HG03039 (cell line): ENCODE results near the gene CIDEA.
"Not testable (repeated sequence)": the region's sequence is repeated elsewhere in the genome, so short reads cannot be mapped to it uniquely, and the experiment has no call there.

Experiments used
- ATAC-seq: cut with Tn5 transposase; IDR thresholded peaks from one replicate; pipeline ENCODE4 v1.9.1; 2021; ENCODE audit warnings: mild to moderate bottlenecking, moderate library complexity; ENCODE audit not compliant: unreplicated experiment

CIDEA gene

DNA sequence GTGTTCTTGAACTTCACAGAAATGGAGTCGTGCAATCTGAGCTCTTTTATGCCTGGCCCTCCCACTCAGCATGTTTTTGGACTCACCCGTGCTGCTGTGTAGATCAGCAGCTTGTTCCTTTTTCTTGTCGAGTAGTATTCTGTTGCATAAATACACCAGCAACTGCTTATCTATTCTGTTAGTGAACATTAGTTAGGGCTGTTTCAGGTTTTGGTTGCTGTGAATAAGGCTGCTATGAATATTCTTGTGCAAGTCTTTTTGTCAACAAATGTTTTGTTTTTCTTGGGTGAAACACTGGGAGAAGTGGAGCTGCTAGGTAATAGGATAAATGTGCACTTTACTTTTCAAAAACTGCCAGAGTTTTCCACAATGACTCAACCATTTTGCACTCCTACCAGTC, 15.3 kb upstream of the CIDEA start:
- ATAC-seq, result no peak

DNA sequence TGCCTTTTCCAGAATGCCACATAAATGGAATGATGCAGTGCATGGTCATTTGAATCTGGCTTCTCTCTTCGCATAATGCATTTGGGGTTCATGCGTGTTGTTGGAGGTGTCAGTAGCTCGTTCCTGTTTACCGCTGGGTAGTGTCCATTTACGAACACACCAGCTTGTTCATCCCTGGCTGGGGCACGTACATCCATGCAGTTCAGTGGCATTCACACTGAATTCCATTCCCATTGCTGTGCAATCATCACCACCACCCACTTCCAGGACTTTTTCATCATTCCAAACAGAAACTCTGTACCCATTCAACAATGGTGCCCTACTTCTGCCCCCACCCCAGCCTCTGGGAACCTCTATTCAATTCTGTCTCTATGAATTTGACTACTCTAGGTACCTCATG, 14.7 kb upstream of the CIDEA start:
- no peak for ATAC-seq

DNA sequence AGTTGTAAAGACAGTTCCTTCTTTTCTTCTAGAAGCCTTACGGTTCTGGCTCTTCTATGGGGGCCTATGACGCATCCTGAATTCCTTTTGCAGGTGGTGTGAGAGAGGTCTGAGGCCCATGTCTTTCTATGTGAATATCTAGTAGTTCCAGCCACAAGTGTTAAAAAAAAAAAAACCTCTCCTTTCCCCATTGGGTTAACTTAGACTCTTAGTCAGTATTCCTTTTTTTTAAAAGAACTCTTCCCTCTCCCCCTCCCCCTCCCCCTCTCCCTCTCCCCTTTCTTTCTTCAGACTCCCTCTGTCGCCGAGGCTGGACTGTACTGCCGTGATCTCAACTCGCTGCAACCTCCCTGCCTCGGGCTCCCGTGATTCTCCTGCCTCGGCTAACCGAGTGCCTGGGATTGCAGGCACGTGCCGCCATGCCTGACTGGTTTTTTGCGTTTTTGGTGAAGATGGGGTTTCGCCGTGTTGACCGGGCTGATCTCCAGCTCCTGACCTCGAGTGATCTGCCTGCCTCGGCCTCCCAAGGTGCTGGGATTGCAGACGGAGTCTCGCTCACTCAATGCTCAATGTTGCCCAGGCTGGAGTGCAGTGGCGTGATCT, 11.4 kb upstream of the CIDEA start:
- no peak for ATAC-seq

DNA sequence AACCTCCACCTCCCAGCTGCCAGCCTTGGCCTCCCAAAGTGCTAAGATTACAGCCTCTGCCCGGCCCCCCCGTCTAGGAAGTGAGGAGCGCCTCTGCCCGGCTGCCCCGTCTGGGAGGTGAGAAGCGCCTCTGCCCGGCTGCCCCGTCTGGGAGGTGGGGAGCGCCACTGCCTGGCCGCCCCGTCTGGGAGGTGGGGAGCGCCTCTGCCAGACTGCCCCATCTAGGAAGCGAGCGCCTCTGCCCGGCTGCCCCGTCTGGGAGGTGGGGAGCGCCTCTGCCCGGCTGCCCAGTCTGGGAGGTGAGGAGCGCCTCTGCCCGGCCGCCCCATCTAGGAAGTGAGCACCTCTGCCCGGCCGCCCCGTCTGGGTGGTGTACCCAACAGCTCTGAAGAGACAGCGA, 10.9 kb upstream of the CIDEA start:
- not testable (repeated sequence) for ATAC-seq

DNA sequence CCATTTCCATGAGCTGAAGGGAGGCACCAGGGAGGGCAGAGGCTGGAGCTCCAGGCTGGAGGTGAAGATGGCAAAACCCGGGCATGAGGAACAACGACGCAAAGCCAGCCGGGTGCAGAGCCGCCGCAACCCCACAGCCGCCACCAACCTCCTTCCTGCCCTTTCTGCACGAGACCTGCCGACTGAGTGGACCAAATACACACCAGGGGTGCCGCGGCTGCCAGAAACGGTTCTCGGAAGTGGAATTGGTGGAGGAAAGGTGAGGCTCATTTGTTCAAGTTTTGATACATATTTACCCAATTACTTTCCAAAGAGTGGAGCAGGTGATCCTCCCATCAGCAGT, 8.4 kb upstream of the CIDEA start:
- no peak for ATAC-seq

DNA sequence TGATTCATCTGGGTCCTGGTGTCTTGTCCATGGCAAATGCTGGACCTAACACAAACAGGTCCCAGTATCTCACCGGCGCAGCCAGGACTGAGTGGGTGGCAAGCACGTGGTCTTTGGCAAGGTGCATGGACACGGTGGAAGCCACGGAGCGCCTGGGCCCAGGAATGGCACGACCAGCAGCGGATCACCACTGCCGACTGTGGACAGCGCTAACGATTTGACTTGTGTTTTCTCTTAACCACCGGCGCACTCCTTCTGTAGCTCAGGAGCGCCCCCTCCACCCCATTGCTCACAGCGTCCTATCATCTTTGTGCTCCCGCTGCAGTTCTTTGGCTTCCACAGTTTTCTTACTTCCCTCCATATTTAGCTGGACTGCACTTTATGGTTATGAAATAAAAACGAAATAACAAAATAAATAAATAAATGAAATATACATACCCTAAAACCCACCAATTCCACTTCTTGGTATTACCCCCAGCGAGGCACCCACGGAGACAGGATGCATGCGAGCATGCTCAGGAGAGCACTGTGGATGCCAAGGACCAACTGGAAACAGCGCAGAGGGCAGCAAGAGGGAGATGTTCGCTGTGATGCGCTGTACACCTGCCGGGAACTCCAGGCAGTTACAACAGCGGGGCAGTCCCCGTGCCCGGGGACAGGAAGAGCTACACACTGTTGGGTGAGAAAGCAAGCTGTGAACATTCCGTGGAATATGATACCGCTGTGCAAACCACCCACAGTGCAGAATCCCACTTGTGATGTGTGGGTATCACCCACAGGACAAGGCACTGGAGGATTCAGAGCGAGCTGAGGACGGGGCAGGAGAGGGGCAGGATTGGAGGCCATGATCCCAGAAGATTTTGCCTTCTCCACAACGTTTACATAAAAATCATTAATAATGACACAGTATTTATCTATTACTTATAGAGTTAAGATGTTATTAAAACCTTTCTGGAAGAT, 7.0 kb upstream of the CIDEA start:
- ATAC-seq, result no peak

DNA sequence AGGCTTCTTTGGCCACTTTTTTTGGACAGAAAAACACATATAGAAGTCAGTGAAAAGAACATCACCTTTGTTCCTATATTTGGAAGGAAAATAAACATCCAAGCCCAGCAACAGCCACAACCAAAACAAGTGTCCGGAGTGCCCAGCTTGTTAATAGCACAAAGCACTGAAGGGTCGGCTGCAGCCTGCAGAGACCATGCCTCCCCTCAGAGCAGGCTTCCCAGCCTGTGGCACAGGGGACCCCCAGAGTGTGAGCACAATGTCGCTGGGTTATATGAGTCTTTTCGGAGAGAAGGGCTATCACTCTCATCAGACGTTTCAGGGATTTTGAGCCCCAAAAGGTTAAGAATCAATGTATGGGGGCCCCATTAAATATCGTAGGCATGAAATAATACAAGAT, 6.2 kb upstream of the CIDEA start:
- ATAC-seq, result no peak

DNA sequence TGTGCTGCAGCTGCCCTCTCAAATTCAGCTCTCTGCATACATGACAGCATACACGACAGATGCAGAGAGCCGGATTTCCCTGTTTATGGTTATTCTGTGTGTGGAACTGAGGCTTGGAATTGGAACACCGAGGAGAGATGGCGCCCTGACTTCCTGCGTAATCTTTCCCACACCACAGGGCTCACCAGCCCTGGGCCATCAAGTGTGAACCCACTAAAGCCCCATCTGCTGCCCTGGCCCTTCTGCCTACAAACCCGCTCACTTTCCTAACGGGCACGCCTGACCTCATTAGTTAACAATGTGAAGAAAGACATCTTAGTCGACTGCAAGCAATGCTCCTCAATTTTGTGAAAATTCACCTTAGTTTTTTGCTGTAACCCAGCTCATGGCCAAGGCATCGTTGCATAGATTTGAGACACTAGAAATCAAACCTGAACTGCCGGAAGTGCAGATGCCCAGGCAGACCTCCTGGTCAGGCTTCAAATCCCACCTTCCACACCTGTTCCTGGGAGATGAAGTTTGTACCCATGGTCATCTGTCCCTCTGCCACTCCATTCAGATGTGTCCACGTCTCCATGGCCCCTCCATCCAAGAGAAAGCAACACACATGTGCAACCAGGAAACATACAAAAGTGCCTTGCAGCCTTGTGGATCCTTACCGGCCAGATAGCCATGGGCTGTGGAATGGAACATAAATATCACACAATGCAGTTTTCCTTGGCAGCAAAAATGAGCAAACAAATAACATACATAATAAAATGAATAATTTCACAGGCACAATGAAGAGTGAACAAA, 5.0 kb upstream of the CIDEA start:
- ATAC-seq, result no peak

DNA sequence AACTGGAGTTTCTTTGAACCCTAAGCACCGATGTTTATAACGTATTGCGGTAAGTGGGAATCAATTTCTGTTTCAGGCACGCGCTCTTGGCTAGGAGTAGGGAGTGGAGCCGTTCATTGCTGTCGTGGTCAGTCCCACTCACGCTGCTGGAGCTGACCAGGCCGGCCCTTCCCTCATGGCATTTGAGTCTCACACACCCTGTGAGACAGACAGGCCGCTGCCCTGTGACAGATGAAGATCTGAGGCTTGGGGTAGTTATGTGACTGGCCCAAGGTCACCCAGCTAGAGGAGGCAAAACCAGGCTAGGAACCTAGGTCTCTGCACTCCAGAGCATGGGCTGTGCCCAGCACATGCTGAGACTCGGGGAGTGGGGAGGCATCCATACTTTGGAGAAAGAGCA, 2.9 kb upstream of the CIDEA start:
- ATAC-seq, result no peak

DNA sequence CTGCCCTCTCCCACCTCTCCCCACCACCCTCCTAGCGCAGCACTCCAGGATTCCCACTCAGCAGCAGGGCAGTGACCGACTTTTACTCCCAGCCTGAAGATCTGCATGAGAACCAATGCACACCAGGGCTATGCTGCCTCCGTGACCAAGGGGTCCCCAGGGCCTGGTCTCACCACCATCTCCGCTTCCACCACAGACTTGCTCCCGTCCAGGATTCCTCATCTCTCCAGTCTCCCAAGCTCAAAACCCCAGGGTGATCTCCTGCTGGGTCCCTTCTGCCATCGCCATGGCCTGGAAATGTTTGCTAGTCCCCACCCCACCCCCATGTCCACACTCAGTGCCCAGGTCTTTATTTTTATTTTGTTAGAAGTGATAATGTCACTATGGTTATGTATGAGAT, 2.1 kb upstream of the CIDEA start:
- no peak for ATAC-seq

DNA sequence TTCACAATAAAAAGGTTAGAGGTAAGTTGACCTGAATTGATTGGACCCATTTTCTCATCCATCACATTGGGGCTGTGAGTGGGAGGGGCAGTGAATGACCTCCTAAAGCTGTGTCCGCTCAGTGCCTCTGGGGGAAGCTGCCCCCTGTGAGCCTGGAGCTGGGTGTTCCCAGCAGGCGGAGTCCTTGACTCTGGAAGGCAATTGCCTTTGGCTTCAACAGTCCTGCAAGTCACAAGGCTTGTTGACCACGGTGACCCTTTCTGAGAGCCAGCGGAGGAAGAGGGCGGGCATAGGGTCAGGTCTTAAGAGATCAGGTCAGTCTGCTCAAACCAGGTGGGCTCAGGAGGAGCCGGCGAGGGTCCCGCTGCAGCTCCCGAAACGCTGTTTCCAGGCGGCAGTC, 1.1 kb upstream of the CIDEA start:
- ATAC-seq, result no peak

DNA sequence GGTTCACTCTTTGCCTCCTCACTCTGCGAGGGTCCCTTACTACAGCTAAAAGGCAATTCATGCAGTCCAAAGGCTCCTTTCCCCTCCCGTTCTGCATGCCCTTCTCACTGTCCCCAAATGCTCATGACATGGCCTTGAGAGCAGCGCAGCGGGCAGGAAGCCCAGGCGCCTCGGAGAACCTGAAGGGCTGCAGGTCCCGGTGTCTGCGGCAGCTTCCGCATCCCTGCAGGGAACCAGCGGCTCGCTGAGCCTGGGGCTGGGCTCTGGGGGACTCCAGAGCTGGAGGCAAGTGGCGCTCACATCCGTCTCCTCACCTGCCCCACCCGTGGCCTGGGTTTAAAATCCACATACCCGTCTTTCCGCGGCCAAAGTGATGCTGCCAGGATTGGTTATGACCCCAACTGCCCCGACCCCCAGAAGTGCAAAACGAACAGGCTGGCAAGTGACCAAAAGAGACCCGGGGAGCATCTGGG, 462 bp upstream of the CIDEA start:
- no peak for ATAC-seq

DNA sequence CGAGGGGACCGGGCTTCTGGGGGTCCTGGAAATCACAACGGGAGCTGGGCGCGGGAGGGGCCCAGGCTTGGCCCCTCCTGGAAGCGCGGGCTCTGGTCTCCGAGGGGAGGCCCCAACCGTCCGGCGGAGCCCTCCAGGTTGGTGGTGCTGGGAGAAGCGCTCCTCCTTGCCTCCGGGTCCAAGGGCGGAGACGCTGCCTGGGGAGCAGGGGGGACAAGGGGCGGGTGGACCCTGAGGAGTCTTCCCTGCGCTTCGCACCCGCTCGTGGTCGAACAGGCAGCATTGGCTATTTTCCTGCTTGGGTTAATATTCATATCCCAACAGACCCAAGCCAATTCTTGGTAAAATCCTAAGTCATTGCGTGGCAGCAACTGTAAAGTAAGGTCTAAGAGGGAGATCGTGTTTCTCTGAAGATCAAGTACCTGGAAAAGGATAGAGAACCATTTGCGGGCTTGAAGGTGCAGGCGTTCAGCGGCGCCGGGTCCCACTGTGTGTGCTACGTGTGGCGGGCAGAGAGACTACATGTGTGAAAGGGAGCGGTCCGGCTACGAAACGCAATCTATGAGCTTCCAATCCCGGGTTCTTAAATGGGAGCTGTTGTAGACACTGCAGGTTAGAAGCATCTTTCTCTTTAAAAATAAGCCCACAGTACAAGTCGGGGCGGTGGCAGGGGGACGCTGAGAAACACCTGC, 805 bp downstream of the CIDEA start:
- no peak for ATAC-seq

DNA sequence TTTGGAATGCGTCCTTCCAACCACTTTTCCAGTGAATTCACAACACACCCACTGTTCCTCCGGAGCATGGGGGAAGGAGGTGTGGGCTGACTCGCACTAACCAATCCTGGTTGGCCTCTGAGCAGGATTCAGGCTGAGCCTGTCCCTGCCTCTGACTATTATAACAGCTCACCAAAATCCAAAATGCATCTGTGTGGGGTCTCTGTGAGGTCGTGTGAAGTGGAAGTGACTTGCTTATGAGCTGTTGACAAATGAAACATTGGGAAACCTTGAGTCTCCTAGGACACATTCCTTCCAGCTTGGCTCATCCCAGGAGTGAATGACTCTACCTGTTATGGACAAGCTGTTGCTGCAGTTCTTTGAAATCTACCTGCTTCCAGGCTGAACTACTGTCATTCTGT, 1.5 kb downstream of the CIDEA start:
- ATAC-seq, result no peak

DNA sequence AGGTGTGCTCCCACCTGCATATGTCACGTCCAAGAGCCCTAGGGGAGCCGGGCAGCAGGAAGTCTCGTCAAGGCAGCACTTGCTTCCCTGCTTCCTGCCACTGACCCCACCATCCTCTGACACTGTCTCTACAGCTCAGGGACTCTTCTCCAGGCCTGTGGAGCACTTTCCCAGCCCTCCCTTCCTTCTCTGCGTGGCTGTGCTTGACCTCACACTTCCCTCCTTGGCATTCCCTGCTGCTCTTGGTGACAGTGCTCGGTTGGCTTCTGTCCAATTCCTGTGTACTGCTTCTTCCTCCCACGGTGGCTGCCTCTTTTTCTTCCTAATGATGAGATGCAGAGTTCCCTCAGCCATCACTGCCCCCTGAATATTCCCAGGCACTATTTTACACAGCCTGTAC, 2.8 kb downstream of the CIDEA start:
- no peak for ATAC-seq

DNA sequence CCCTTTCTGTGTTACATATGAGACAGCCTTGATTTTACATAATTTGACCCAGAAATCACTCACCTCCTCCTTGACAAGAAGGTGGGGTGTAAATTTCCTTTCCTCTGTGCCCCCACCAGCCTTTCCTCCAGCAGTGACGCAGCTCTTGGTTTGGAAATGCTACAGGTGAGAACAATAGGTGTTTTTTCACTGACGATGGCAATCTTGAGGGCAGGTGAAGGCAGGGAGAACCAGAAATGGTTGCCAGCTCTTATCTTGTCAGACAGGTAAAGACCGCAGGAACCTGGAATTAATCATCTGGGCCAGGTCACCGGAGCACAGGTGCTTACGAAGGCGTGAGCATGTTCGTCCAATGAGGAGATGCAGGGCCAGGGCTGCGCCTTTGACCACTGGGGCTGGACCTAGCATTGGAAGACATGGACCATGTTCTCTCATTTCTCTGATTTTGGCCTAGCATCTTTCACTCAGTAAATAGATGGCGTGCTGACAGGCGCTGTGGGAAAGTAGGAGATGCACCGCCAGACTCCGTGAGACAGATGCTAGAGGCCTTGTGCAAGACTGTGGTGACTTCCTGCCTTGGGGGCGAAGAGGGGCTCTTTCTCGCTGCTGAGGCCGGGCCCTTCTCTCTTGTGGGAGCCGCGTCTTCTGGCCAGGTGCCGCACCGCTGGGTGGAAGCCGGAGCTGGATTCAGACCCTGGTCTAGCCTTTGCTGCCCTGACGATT, 4.0 kb downstream of the CIDEA start:
- ATAC-seq, result no peak

DNA sequence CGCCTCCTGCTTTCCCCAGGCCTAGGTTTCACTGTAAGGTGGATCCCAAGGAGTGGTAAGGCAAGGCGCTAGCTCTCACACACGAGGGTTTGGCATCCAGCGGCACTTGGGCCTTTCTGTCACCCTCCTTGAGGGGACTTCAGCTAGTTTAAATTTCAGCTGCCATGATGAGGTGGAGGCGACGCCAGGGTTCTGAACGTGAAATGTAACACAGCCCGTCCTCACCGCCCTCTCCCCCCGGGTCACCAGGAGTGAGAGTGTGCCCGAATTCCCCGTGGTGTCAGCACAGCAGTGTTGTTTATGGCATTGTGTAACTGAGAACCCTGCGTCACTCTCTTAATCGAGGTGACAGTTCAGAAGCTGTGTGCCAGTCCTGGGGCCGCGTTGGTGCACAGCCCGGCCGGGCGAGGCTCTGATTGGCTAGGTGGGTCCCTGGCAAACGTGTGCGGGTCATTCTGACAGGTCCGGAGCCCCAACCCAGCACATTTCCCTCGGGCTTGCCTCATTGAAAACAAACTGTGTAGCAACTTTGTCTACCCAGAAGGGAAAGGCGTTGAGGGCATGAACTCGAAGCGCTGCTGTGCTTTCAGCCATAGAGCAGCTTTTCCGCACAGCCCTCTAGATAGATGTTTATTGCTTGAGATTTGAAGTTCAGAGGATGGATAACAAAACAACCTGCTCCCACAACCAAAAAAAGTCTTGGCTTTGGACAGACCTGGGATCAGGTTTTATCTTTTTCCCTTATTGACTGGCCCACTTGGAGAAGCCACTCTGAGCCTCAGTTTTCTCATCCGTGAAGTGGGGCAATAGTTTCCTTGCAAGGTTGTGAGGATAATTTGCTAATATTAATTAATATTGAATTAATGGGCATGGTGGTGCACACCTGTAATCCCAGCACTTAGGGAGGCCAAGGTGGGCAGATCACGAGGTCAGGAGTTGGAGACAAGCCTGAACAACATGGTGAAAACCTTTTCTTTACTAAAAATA, 4.9 kb downstream of the CIDEA start:
- ATAC-seq, result no peak

DNA sequence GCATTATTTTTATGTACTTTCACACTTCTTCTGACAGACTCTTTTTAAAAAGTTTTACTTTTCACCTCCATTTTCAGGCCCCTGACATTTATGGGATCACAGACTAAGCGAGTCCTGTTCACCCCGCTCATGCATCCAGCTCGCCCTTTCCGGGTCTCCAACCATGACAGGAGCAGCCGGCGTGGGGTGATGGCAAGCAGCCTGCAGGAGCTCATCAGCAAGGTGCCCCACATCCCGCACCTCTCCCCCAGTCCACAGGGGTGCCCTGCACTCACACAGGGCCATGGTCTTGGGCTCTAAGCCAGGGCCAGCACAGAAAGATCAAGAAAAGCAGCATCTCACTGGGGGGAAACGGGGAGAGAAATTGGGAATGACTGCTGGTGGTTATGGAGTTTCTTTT, 8.6 kb downstream of the CIDEA start:
- ATAC-seq, result no peak

DNA sequence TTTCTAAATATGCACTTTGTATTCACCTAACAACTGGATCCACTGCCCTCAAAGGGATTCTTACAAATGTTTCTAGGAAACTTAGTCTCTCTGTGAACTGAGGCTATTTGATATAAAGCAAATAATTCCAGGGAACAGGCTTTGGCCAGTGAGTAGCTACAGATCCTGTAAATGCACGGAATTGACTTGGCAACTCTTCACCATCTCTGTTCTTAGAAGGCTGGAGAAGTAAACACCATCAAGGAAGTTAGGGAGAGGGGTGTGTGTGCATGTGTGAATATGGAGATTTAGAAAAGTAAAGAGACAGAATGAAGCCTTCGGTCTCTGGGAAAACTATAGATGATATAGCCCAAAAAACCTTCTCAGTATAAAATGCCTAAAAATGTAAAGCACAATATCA, 10.7 kb downstream of the CIDEA start:
- no peak for ATAC-seq
